AG04450 (cell line): Measurements from ENCODE around the gene SLC27A4. TPM values are rescaled to one million over a fixed set of nuclear protein-coding genes. Genes with fewer than 3 reads are reported as not detected.

Experiments
- CTCF ChIA-PET: fragments of 300-600, 350-600 bp; formaldehyde crosslinking; extraction: SDS; loops from one replicate; lab custom pipeline; 2022; ENCODE audit warnings: antibody characterized with exemption, inconsistent platforms; lab: Charles Lee
- POLR2A ChIA-PET: fragments of 350-600 bp; formaldehyde crosslinking; extraction: SDS; loops from one replicate; lab custom pipeline; 2021; ENCODE audit warnings: antibody characterized with exemption, inconsistent platforms; lab: Yijun Ruan, JAX
- DNase-seq: peaks from one replicate; pipeline ENCODE4 v3.0.0-alpha.2; 2011; ENCODE audit warnings: low read depth, low spot score
- H3K27ac ChIP-seq: one replicate; pipeline ENCODE4 v1.5.1; 2012; ENCODE audit warnings: low read depth, low read length, control low read depth
- H3K27me3 ChIP-seq: one replicate; pipeline ENCODE4 v1.6.0; 2012; ENCODE audit warnings: low read length; ENCODE audit not compliant: control insufficient read depth, insufficient read depth
- H3K4me3 ChIP-seq: 2 replicates; pipeline ENCODE4 v1.5.1; 2011; ENCODE audit warnings: mild to moderate bottlenecking, low read depth, low read length, control low read depth
- H3K9me3 ChIP-seq: 2 replicates; pipeline ENCODE4 v1.5.1; 2012; ENCODE audit warnings: low read length; ENCODE audit not compliant: control insufficient read depth, insufficient read depth
- polyA plus RNA-seq: library from polyadenylated mRNA; depleted of rRNA; stranded (reverse); fragments of >200 nt; gene quantifications from 2 replicates; pipeline ENCODE4 v1.2.3, GENCODE V29; 2011
- TF ChIP-seq, protein P1 (sequence below): IDR thresholded peaks from 2 replicates; pipeline ENCODE4 v1.5.1; 2011; ENCODE audit warnings: low read depth, low read length, control low read depth, inconsistent platforms

SLC27A4 gene
- polyA plus RNA-seq, 1 experiment, result 7.7 TPM

DNA sequence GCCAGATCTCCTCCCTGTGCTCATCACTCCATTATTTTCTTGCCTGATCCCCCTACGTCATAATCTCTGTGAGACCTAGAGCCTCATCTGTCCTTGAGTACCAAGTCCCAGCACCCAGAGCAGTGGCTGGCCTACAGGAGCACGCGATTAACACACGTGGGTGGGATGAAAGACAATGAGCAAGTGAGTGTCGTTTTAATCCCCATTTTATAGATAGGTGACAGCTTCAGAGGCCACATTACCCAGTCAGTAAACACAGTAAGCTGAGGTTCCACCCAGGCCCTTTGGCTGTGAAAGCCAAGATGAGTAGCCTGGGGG is 35.4 kb upstream of the SLC27A4 start:
- ChIA-PET POLR2A (interaction anchor here (0.6 to 1.0 kb wide), 2 partner anchors 9 to 46 kb away, joined by 4 read pairs; no protein-coding TSS in a partner anchor), CTCF (interaction anchor here (0.6 to 2.3 kb wide), 5 partner anchors 9 to 115 kb away, joined by 3 to 15 read pairs (median 7); partner anchors contain the start of gene CERCAM)
- TF ChIP-seq, protein P1, sequence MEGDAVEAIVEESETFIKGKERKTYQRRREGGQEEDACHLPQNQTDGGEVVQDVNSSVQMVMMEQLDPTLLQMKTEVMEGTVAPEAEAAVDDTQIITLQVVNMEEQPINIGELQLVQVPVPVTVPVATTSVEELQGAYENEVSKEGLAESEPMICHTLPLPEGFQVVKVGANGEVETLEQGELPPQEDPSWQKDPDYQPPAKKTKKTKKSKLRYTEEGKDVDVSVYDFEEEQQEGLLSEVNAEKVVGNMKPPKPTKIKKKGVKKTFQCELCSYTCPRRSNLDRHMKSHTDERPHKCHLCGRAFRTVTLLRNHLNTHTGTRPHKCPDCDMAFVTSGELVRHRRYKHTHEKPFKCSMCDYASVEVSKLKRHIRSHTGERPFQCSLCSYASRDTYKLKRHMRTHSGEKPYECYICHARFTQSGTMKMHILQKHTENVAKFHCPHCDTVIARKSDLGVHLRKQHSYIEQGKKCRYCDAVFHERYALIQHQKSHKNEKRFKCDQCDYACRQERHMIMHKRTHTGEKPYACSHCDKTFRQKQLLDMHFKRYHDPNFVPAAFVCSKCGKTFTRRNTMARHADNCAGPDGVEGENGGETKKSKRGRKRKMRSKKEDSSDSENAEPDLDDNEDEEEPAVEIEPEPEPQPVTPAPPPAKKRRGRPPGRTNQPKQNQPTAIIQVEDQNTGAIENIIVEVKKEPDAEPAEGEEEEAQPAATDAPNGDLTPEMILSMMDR, result no peak
- Histone ChIP-seq H3K27ac (no peak overlapping the region), H3K9me3 (no peaks in the 10 kb centered on the region; the same call in 1 of the 2 replicates), H3K4me3 (no peak overlapping the region), H3K27me3 (no peaks in the 10 kb centered on the region)
- no peak for DNase-seq

- CTCF ChIA-PET, result no interaction called here
- TF ChIP-seq, protein P1, result no peak
- POLR2A ChIA-PET, result interaction anchor here (1.2 kb wide), 1 partner anchor 9 kb away, joined by 3 read pairs; no protein-coding TSS in a partner anchor
- no peak for DNase-seq
- Histone ChIP-seq H3K9me3 (no peaks in the 10 kb centered on the region; the same call in 1 of the 2 replicates), H3K4me3 (no peak overlapping the region), H3K27me3 (no peaks in the 10 kb centered on the region), H3K27ac (no peak overlapping the region)
These were observed 30.8 kb upstream of the SLC27A4 start for GRCh38 chr9:128309551-128309950.

DNA sequence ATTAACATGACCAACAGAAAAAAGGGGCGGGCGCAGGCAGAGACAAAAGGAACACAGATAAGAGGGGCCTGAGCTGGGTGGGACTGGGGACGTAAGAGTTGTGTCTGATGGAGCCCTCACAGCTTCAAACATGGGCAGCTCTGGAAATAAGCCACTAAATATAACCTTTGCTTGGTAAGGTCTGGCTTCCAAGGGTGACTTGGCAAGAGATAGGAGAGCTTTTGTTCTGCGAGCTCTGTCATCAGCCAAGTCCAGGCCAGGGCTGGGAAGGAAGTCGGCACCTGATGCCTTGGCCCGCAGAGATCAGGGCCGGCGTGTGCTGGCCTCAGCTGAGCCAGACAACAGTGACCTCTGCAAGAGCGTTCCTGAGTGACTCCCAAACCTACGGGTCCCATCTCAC is 29.9 kb upstream of the SLC27A4 start:
- CTCF ChIA-PET, result interaction anchor here (0.6 kb wide), 1 partner anchor 29 kb away, joined by 6 read pairs; no protein-coding TSS in a partner anchor
- POLR2A ChIA-PET, result interaction anchor here (1.2 kb wide), 1 partner anchor 10 kb away, joined by 3 read pairs; no protein-coding TSS in a partner anchor
- H3K4me3 ChIP-seq, result no peak overlapping the region
- TF ChIP-seq, protein P1, result no peak
- no peaks in the 10 kb centered on the region; the same call in 1 of the 2 replicates for H3K9me3 ChIP-seq
- H3K27me3 ChIP-seq, result no peaks in the 10 kb centered on the region
- H3K27ac ChIP-seq, result no peak overlapping the region
- no peak for DNase-seq

DNA sequence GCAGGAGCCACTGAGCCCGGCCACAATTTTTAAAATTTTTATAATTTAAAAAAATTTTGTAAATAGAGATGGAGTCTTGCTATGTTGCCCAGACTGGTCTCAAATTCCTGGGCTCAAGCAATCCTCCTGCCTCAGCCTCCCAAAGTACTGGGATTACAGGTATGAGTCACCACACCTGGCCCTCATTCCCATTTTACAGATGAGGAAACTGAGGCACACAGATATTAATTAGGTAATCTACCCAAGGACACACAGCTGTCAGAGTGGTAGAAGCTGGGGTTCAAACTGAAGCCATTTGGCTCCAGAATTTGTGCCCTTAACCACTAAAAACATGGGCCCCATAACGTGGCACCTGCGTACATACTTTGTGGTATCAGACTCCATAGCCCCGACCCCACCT is 25.6 kb upstream of the SLC27A4 start:
- no peak for DNase-seq
- no peak overlapping the region for H3K27ac ChIP-seq
- CTCF ChIA-PET, result interaction anchor here (0.6 kb wide), 1 partner anchor 15 kb away, joined by 3 read pairs; no protein-coding TSS in a partner anchor
- POLR2A ChIA-PET, result interaction anchor here (0.6 kb wide), 1 partner anchor 24 kb away, joined by 3 read pairs; no protein-coding TSS in a partner anchor
- TF ChIP-seq, protein P1, result no peak
- H3K9me3 ChIP-seq, result no peaks in the 10 kb centered on the region
- H3K4me3 ChIP-seq, result no peak overlapping the region
- no peaks in the 10 kb centered on the region for H3K27me3 ChIP-seq

DNA sequence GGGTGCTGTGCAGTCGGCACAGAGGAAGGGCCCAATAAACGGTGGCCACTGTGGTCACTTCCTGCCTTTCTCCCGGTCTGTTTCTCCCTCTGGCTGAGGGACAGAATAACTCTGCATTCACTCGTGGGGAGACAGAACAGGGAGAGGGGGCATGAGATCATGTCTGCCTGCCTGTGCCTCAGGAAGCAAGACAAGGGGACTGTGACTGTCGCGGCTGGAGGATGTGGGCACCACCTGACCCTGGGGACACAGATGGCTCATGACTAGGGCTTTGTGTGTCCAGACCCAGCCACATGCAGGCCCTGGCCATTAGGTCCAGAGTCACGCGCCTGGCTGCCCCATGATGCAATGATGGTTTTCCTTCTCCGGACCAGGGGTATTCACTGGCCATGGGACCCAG is 23.9 kb upstream of the SLC27A4 start:
- H3K9me3 ChIP-seq, result no peaks in the 10 kb centered on the region
- no peak for DNase-seq
- H3K27ac ChIP-seq, result no peak overlapping the region
- CTCF ChIA-PET, result no interaction called here
- H3K4me3 ChIP-seq, result no peak overlapping the region
- POLR2A ChIA-PET, result no interaction called here
- TF ChIP-seq, protein P1, result no peak
- no peaks in the 10 kb centered on the region for H3K27me3 ChIP-seq
